Activated CD8-positive, alpha-beta T cell treated with anti-CD3 and anti-CD28 coated beads for 36 hours (primary cell): ENCODE data around the gene VPS26A. TPM values are rescaled to one million over a fixed set of nuclear protein-coding genes. Genes with fewer than 3 reads are reported as not detected.
"Not testable (repeated sequence)": the region's sequence is repeated elsewhere in the genome, so short reads cannot be mapped to it uniquely, and the experiment has no call there.

Experiments used
- ATAC-seq: fragments of 200-7000 bp; cut with Tn5 transposase; one replicate; pipeline ENCODE4 v1.10.0; 2021; ENCODE audit warnings: mild to moderate bottlenecking, moderate library complexity
- CTCF ChIA-PET: fragments of 350-600 bp; sonication (Branson Sonifier 250); formaldehyde crosslinking; loops from one replicate; lab custom pipeline; 2021; ENCODE audit warnings: antibody characterized with exemption; lab: Charles Lee
- POLR2A ChIA-PET: fragments of 350-600 bp; sonication (Branson Sonifier 250); formaldehyde crosslinking; loops from one replicate; lab custom pipeline; 2021; ENCODE audit warnings: antibody characterized with exemption; lab: Charles Lee
- DNase-seq: peaks from one replicate; pipeline ENCODE4 v3.0.0-alpha.2; 2020
- H3K27ac Mint-ChIP-seq: one replicate; pipeline ENCODE4 v1.8.0; 2021; ENCODE audit warnings: mild to moderate bottlenecking, mixed read lengths
- H3K27me3 Mint-ChIP-seq: one replicate; pipeline ENCODE4 v1.8.0; 2021; ENCODE audit warnings: mixed read lengths
- H3K36me3 Mint-ChIP-seq: one replicate; pipeline ENCODE4 v1.8.0; 2021; ENCODE audit warnings: low read depth, mixed read lengths
- H3K4me1 Mint-ChIP-seq: one replicate; pipeline ENCODE4 v1.8.0; 2021; ENCODE audit warnings: low read depth, mixed read lengths
- H3K4me3 Mint-ChIP-seq: one replicate; pipeline ENCODE4 v1.8.0; 2021; ENCODE audit warnings: mild to moderate bottlenecking, moderate library complexity, mixed read lengths
- H3K9me3 Mint-ChIP-seq: one replicate; pipeline ENCODE4 v1.8.0; 2021; ENCODE audit warnings: mixed read lengths
- intact Hi-C: fragments of 100-400 bp; cut with micrococcal nuclease; formaldehyde crosslinking; loops from one replicate; pipeline ENCODE4 v1.10.0; 2022
- total RNA-seq, 2 experiments: library from RNA; stranded (reverse); gene quantifications; one replicate each; pipeline ENCODE4 v1.2.3, GENCODE V29; 2021
- TF ChIP-seq, protein P1 (sequence below): fragments of 200-600 bp; IDR thresholded peaks from one replicate; pipeline ENCODE4 v1.8.0; 2022; ENCODE audit warnings: antibody characterized with exemption, mild to moderate bottlenecking

The VPS26A gene
- total RNA-seq, 2 experiments from 2014 or later, result 33.1 to 34.5 TPM

DNA sequence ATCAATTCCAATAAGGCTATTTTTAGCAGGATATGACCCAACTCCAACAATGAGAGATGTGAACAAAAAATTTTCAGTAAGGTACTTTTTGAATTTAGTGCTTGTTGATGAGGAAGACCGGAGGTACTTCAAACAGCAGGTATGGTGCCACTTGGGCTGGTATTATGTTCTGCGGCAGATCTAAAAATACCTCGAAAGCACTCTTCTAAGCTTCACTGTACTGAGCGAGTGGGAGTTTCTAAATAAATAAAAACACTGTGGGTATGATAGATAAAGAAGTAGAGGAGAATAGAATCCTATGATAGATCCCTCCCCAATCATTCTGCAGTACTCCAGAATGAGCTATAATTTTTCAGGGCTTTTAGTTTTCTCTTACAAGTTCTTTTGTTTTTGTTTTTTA is 44.5 kb downstream of the VPS26A start:
- Mint-ChIP-seq H3K36me3 (peaks cover 7% of the 10 kb centered on the region), H3K4me3 (no peak overlapping the region), H3K27me3 (no peaks in the 10 kb centered on the region), H3K4me1 (peaks cover 2% of the 10 kb centered on the region), H3K27ac (peak overlapping the region; percentile 52), H3K9me3 (no peaks in the 10 kb centered on the region)
- DNase-seq (no peak), ATAC-seq (no peak)
- POLR2A ChIA-PET, result interaction anchor here (0.7 kb wide), 1 partner anchor 34 kb away, joined by 3 read pairs; no protein-coding TSS in a partner anchor
- TF ChIP-seq, protein P1, sequence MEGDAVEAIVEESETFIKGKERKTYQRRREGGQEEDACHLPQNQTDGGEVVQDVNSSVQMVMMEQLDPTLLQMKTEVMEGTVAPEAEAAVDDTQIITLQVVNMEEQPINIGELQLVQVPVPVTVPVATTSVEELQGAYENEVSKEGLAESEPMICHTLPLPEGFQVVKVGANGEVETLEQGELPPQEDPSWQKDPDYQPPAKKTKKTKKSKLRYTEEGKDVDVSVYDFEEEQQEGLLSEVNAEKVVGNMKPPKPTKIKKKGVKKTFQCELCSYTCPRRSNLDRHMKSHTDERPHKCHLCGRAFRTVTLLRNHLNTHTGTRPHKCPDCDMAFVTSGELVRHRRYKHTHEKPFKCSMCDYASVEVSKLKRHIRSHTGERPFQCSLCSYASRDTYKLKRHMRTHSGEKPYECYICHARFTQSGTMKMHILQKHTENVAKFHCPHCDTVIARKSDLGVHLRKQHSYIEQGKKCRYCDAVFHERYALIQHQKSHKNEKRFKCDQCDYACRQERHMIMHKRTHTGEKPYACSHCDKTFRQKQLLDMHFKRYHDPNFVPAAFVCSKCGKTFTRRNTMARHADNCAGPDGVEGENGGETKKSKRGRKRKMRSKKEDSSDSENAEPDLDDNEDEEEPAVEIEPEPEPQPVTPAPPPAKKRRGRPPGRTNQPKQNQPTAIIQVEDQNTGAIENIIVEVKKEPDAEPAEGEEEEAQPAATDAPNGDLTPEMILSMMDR, result no peak
- intact Hi-C loops, result no loop called here
- CTCF ChIA-PET, result interaction anchor here (1.0 kb wide), 1 partner anchor 10 kb away, joined by 3 read pairs; no protein-coding TSS in a partner anchor

DNA sequence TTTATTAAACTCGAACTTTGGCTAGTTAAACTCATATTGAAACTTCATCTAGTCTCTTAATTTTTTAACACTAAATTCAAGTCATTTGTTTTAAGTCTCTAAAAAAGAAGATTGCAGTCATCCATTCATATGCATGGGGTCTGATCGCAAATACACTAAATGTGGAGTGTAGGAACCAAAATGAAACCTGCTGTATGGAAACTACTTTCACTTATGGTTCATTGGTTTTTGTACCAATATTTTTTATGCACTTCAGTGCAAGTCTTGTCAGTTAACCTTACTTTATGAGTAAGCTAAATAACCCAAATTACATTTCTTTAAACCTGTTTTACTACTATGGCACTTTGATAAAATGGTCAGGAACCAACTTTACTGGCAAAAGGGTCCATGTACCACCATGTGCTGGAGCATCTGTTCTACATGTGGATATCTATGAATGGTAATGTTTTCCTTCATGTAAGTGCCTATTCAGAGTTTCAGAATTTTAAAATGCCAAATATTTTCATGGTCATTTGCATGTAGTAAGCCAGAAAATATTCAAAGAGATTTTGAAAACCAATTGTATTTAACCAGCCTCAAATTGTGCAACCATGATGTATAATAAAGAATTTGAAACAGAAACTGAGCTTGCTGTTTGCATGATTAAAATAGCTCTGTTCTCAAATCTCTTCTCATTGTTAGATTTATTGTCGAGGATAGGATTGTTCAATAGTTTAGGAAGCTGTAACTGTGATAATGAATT is 48.4 kb downstream of the VPS26A start:
- H3K36me3 Mint-ChIP-seq, result peaks cover 7% of the 10 kb centered on the region
- peaks cover 2% of the 10 kb centered on the region for H3K4me1 Mint-ChIP-seq
- ATAC-seq (no peak), DNase-seq (no peak)
- peak overlapping the region; percentile 39 for H3K27ac Mint-ChIP-seq
- no peaks in the 10 kb centered on the region for H3K27me3 Mint-ChIP-seq
- TF ChIP-seq, protein P1, result no peak
- no peak overlapping the region for H3K4me3 Mint-ChIP-seq
- ChIA-PET POLR2A (no interaction called here), CTCF (interaction anchor here (1.1 to 1.5 kb wide), 2 partner anchors 15 to 236 kb away, joined by 3 read pairs; no protein-coding TSS in a partner anchor)
- intact Hi-C loops, result no loop called here
- no peaks in the 10 kb centered on the region for H3K9me3 Mint-ChIP-seq

DNA sequence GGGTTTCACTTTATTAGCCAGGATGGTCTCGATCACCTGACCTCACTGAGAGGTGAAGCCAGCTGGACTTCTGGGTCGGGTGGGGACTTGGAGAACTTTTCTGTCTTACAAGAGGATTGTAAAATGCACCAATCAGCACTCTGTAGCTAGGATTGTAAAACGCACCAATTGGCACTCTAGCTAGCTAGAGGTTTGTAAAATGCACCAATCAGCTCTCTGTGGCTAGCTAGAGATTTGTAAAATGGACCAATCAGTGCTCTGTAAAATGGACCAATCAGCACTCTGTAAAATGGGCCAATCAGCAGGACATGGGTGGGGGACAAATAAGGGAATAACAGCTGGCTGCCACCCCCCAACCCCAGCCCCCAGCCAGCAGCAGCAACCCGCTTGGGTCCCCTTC is 51.3 kb downstream of the VPS26A start:
- POLR2A ChIA-PET, result interaction anchor here (0.6 to 0.9 kb wide), 3 partner anchors 30 to 84 kb away, joined by 3 to 4 read pairs (median 3); no protein-coding TSS in a partner anchor
- H3K27me3 Mint-ChIP-seq, H3K27ac Mint-ChIP-seq, DNase-seq, H3K4me3 Mint-ChIP-seq, CTCF ChIA-PET, H3K36me3 Mint-ChIP-seq, ATAC-seq, H3K9me3 Mint-ChIP-seq: not testable (repeated sequence)
- intact Hi-C loops, result loop anchor here (5.0 kb wide), 1 partner anchor 47 kb away; the partner anchor contains the start of gene HKDC1
- H3K4me1 Mint-ChIP-seq, result peaks cover 10% of the 10 kb centered on the region

DNA sequence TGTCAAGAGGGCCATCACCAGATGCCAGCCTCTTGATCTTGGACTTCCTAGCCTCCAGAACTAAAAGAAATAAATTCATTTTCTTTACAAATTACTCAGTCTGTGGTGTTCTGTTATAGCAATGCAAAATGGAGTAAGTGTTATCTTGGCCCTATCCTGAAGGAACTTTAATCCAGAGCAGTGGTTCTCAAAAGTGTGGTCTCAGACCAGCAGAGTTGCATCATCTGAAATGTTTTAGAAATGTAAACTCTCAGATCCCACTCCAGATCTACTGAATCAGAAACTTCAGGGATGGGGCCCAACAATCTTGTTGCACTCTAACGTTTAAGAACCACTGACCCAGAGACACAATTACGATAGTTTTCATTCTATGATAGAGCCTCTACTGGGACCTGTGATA is 52.8 kb downstream of the VPS26A start:
- no peak overlapping the region for H3K4me3 Mint-ChIP-seq
- ATAC-seq (no peak), DNase-seq (no peak)
- H3K27ac Mint-ChIP-seq, result no peak overlapping the region
- CTCF ChIA-PET, result no interaction called here
- no peaks in the 10 kb centered on the region for H3K9me3 Mint-ChIP-seq
- H3K27me3 Mint-ChIP-seq, result no peaks in the 10 kb centered on the region
- intact Hi-C loops, result loop anchor here (5.0 kb wide), 1 partner anchor 45 kb away; the partner anchor contains the start of gene HKDC1
- POLR2A ChIA-PET, result no interaction called here
- H3K36me3 Mint-ChIP-seq, result peaks cover 3% of the 10 kb centered on the region
- H3K4me1 Mint-ChIP-seq, result peaks cover 18% of the 10 kb centered on the region
- TF ChIP-seq, protein P1, result no peak

DNA sequence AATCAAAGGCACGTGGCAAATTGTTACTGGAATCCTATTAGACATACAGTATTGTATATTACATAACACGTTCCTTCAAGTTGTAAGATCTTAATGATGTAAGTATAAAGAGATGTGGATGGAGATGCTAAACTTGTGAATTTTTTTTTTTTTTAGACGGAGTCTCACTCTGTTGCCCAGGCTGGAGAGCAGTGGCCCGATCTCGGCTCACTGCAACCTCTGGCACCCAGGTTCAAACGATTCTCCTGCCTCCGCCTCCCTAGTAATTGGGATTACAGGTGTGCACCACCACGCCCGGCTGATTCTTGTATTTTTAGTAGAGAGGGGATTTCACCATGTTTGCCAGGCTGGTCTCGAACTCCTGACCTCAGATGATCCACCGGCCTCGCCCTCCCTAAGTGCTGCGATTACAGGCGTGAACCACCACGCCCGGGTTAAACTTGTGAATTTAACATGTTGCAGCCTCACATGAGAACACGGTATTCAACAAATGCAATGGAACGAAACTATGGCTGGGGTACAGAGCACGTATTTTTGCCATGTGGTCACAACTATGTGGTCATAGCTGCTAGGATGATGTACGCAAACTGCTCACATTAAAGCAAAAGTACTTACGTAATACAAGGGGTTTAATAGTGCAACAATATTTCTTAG is 55.2 kb downstream of the VPS26A start:
- POLR2A ChIA-PET, result interaction anchor here (0.6 to 1.5 kb wide), 6 partner anchors 17 to 671 kb away, joined by 3 to 11 read pairs (median 4); partner anchors contain the start of genes DDX21 and SRGN
- peaks cover 31% of the 10 kb centered on the region for H3K4me1 Mint-ChIP-seq
- peak overlapping the region; percentile 84 for H3K4me3 Mint-ChIP-seq
- DNase-seq (peak; percentile 55), ATAC-seq (peak; percentile 36)
- peaks cover 6% of the 10 kb centered on the region for H3K36me3 Mint-ChIP-seq
- intact Hi-C loops, result loop anchor here (5.0 kb wide), 1 partner anchor 43 kb away; the partner anchor contains the start of gene HKDC1
- TF ChIP-seq, protein P1, result no peak
- H3K9me3 Mint-ChIP-seq, result no peaks in the 10 kb centered on the region
- H3K27me3 Mint-ChIP-seq, result no peaks in the 10 kb centered on the region
- CTCF ChIA-PET, result interaction anchor here (1.0 kb wide), 1 partner anchor 113 kb away, joined by 4 read pairs; no protein-coding TSS in a partner anchor
- H3K27ac Mint-ChIP-seq, result peak overlapping the region; percentile 100
